ENCODE results near the gene SOD1. TPM values are rescaled to one million over a fixed set of nuclear protein-coding genes. Genes with fewer than 3 reads are reported as not detected.

SOD1 gene
- total and polyA plus RNA-seq, 2 donors (not counting 3 experiments of a cell fraction or from before 2014, with no cell fraction given) = 198 to 268 TPM

GRCh38 chr21:31647650-31648049 is 11.8 kb upstream of the SOD1 start:
- Histone ChIP-seq H3K4me1 (ENCODE audit: control insufficient read depth, extremely low read depth, insufficient read depth, low read length) (peaks cover 7% of the 10 kb centered on the region), H3K9me1 (replicated peaks; ENCODE audit: control insufficient read depth, extremely low read depth, insufficient read depth, low read length) (no peaks in the 10 kb centered on the region), H2AFZ (ENCODE audit: low read depth, low read length) (no peak overlapping the region), H3K9ac (replicated peaks; ENCODE audit: extremely low read depth, insufficient read depth, low read length) (no peak overlapping the region), H3K79me2 (ENCODE audit: control insufficient read depth, insufficient read depth, low read length) (no peaks in the 10 kb centered on the region), H3K4me2 (ENCODE audit: insufficient read depth, low read length) (no peak overlapping the region), H3K27me3 (ENCODE audit: control insufficient read depth in 2 of 2, insufficient read depth in 2 of 2, low read length in 2 of 2) (peaks cover 0 to 7% of the 10 kb centered on the region in 2 experiments), H4K20me1 (replicated peaks; ENCODE audit: control insufficient read depth, extremely low read depth, insufficient read depth, low read length) (no peaks in the 10 kb centered on the region), H3K36me3 (ENCODE audit: control insufficient read depth in 2 of 2, extremely low read depth in 1 of 2, insufficient read depth in 2 of 2, low read length in 2 of 2) (no peaks in the 10 kb centered on the region), H3K4me3 (replicated peaks in 1 of 3; ENCODE audit: insufficient read depth in 1 of 3, low read depth in 1 of 3, low read length in 3 of 3) (no peak overlapping the region), H3K27ac (ENCODE audit: insufficient read depth, low read depth, low read length) (no peak overlapping the region), H3K9me3 (replicated peaks; ENCODE audit: control insufficient read depth, insufficient read depth, low read length) (no peaks in the 10 kb centered on the region)
- no TSS peak for BruUV-seq (replicated peaks)
- DNase-seq (ENCODE audit: low read depth, low spot score) (no peak), FAIRE-seq (no peak)
- POLR2A ChIA-PET = no interaction called here
- dilution Hi-C loops (cut with MboI; ENCODE audit: extremely low pct_ligation_motif_present, low sequenced_read_pairs) = no loop called here
- TF ChIP-seq EZH2 (IDR thresholded peaks at IDR 0.05; ENCODE audit: borderline replicate concordance, low read depth, low read length, severe bottlenecking) = no peak
- no peak for TF ChIP-seq CTCF (IDR thresholded peaks at IDR 0.05; ENCODE audit: extremely low read depth in 1 of 2, insufficient read depth in 1 of 2, low read depth in 1 of 2, low read length in 2 of 2)
- intact Hi-C loops (cut with micrococcal nuclease) = no loop called here
- CTCF ChIA-PET = interaction anchor here (0.6 to 1.5 kb wide), 3 partner anchors 8 to 1100 kb away, joined by 3 to 4 read pairs (median 3); no protein-coding TSS in a partner anchor

GRCh38 chr21:31650930-31651329 is 8.6 kb upstream of the SOD1 start:
- no peak overlapping the region for H3K4me3 ChIP-seq (replicated peaks in 1 of 3; ENCODE audit: insufficient read depth in 1 of 3, low read depth in 1 of 3, low read length in 3 of 3)
- H3K4me1 ChIP-seq (ENCODE audit: control insufficient read depth, extremely low read depth, insufficient read depth, low read length) = no peaks in the 10 kb centered on the region
- BruUV-seq (replicated peaks) = no TSS peak
- H3K27me3 ChIP-seq (ENCODE audit: control insufficient read depth in 2 of 2, insufficient read depth in 2 of 2, low read length in 2 of 2) = peaks cover 0 to 7% of the 10 kb centered on the region in 2 experiments
- intact Hi-C loops (cut with micrococcal nuclease) = no loop called here
- TF ChIP-seq MAX (IDR thresholded peaks at IDR 0.05; ENCODE audit: insufficient read depth, insufficient read length) (no peak), FOS (IDR thresholded peaks at IDR 0.05; ENCODE audit: borderline replicate concordance, insufficient read depth, low read length) (no peak), EZH2 (IDR thresholded peaks at IDR 0.05; ENCODE audit: borderline replicate concordance, low read depth, low read length, severe bottlenecking) (no peak), CTCF (IDR thresholded peaks at IDR 0.05; ENCODE audit: extremely low read depth in 1 of 2, insufficient read depth in 1 of 2, low read depth in 1 of 2, low read length in 2 of 2) (no peak), JUN (IDR thresholded peaks at IDR 0.05; ENCODE audit: borderline replicate concordance, insufficient read depth, insufficient read length, low read depth) (no peak), POLR2AphosphoS5 (IDR thresholded peaks at IDR 0.05; ENCODE audit: insufficient read depth, low read depth, low read length) (no peak), GATA2 (IDR thresholded peaks at IDR 0.05; ENCODE audit: insufficient read depth, insufficient read length, low read depth, low read length) (no peak), POLR2A (IDR thresholded peaks at IDR 0.05; ENCODE audit: low read depth, low read length) (no peak), MYC (IDR thresholded peaks at IDR 0.05; ENCODE audit: low read depth, low read length) (no peak)
- H3K9ac ChIP-seq (replicated peaks; ENCODE audit: extremely low read depth, insufficient read depth, low read length) = no peak overlapping the region
- no peaks in the 10 kb centered on the region for H3K9me1 ChIP-seq (replicated peaks; ENCODE audit: control insufficient read depth, extremely low read depth, insufficient read depth, low read length)
- no peak overlapping the region for H2AFZ ChIP-seq (ENCODE audit: low read depth, low read length)
- no peaks in the 10 kb centered on the region for H3K36me3 ChIP-seq (ENCODE audit: control insufficient read depth in 2 of 2, extremely low read depth in 1 of 2, insufficient read depth in 2 of 2, low read length in 2 of 2)
- H4K20me1 ChIP-seq (replicated peaks; ENCODE audit: control insufficient read depth, extremely low read depth, insufficient read depth, low read length) = no peaks in the 10 kb centered on the region
- dilution Hi-C loops (cut with MboI; ENCODE audit: extremely low pct_ligation_motif_present, low sequenced_read_pairs) = no loop called here
- ChIA-PET CTCF (no interaction called here), POLR2A (no interaction called here)
- FAIRE-seq (no peak), DNase-seq (ENCODE audit: low read depth, low spot score) (no peak)
- H3K79me2 ChIP-seq (ENCODE audit: control insufficient read depth, insufficient read depth, low read length) = no peaks in the 10 kb centered on the region
- no peak overlapping the region for H3K27ac ChIP-seq (ENCODE audit: insufficient read depth, low read depth, low read length)
- no peak overlapping the region for H3K4me2 ChIP-seq (ENCODE audit: insufficient read depth, low read length)
- H3K9me3 ChIP-seq (replicated peaks; ENCODE audit: control insufficient read depth, insufficient read depth, low read length) = no peaks in the 10 kb centered on the region

Data from endothelial cell of umbilical vein (primary cell).